ENCODE results near the gene PITPNB. TPM values are rescaled to one million over a fixed set of nuclear protein-coding genes. Genes with fewer than 3 reads are reported as not detected.

Gene PITPNB
- total RNA-seq, 1 donor from 2014 or later: 74.4 TPM

DNA sequence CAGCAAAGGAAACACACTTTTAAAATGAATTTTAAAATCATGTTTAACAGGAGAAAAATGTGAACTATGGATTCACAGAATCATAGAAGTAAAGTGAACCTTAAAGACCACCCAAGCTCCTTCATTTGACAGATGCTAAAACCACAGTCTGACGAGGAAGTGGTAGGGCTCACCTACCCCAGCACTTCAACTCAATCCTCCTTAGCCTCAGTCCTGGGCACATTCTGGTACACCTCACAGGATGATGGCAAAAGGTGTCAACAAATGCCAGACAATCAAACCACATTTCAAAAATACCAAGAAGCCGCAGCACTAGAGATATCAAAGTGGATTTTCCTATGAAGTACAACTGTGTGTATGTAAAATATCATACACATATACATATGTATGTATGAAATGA, 43.1 kb downstream of the PITPNB start:
- DNase-seq (ENCODE audit: low spot score, unreplicated experiment): no peak
- no peak overlapping the region for H3K4me3 Mint-ChIP-seq (ENCODE audit: low read depth)
- H3K9me3 Mint-ChIP-seq (ENCODE audit: low read depth): no peaks in the 10 kb centered on the region
- H3K4me1 Mint-ChIP-seq (ENCODE audit: low read depth): peaks cover 10% of the 10 kb centered on the region
- H3K27me3 Mint-ChIP-seq: no peaks in the 10 kb centered on the region
- no peak overlapping the region for H3K27ac Mint-ChIP-seq
- H3K36me3 Mint-ChIP-seq (ENCODE audit: insufficient read depth): peaks cover 10% of the 10 kb centered on the region
- TF ChIP-seq, protein P1, sequence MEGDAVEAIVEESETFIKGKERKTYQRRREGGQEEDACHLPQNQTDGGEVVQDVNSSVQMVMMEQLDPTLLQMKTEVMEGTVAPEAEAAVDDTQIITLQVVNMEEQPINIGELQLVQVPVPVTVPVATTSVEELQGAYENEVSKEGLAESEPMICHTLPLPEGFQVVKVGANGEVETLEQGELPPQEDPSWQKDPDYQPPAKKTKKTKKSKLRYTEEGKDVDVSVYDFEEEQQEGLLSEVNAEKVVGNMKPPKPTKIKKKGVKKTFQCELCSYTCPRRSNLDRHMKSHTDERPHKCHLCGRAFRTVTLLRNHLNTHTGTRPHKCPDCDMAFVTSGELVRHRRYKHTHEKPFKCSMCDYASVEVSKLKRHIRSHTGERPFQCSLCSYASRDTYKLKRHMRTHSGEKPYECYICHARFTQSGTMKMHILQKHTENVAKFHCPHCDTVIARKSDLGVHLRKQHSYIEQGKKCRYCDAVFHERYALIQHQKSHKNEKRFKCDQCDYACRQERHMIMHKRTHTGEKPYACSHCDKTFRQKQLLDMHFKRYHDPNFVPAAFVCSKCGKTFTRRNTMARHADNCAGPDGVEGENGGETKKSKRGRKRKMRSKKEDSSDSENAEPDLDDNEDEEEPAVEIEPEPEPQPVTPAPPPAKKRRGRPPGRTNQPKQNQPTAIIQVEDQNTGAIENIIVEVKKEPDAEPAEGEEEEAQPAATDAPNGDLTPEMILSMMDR (IDR thresholded peaks at IDR 0.05; ENCODE audit: unreplicated experiment): no peak

DNA sequence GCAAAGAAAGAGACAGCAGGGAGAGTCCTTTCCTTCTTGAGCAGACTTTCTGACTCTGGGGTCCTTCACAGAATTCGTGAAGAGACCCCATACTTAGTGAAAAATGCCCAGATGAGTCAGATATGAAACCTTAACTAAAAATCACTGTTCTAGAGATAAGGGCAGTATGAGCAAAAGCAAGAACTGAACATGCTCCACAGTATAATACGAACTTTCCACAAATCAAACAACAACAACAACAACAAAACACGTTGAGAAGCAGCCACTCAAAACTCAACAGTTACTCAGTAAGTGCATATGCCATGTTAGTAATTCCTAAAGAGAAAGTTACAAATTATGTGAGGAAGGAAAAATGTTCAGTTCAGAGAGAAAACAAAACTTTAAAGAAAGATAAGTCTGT, 44.3 kb downstream of the PITPNB start:
- peaks cover 13% of the 10 kb centered on the region for H3K36me3 Mint-ChIP-seq (ENCODE audit: insufficient read depth)
- no peaks in the 10 kb centered on the region for H3K27me3 Mint-ChIP-seq
- no peak overlapping the region for H3K4me3 Mint-ChIP-seq (ENCODE audit: low read depth)
- no peak for DNase-seq (ENCODE audit: low spot score, unreplicated experiment)
- no peaks in the 10 kb centered on the region for H3K9me3 Mint-ChIP-seq (ENCODE audit: low read depth)
- H3K27ac Mint-ChIP-seq: peak overlapping the region; percentile 63
- TF ChIP-seq, protein P1 (IDR thresholded peaks at IDR 0.05; ENCODE audit: unreplicated experiment): no peak
- H3K4me1 Mint-ChIP-seq (ENCODE audit: low read depth): peaks cover 17% of the 10 kb centered on the region

DNA sequence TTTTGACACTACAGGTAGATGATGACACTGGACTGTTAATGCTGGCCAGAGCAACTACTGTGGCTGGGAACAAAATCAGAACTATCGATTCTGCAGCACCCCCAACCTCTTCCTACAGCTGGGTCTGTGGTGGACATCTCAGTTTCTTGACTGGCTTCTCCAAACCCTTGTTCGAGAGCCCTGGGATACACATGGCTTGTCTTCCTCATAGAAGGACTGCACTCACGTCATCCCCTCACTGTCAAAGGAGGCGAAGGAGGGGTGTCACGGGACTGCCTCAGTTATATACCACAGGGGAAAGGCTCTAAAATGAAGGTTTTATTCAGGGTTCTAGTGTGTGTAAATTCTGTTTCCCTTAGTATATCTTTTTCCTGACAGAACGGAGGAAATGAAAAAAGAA, 44.9 kb downstream of the PITPNB start:
- no peak for DNase-seq (ENCODE audit: low spot score, unreplicated experiment)
- H3K27ac Mint-ChIP-seq: no peak overlapping the region
- peaks cover 13% of the 10 kb centered on the region for H3K36me3 Mint-ChIP-seq (ENCODE audit: insufficient read depth)
- H3K4me3 Mint-ChIP-seq (ENCODE audit: low read depth): no peak overlapping the region
- TF ChIP-seq, protein P1 (IDR thresholded peaks at IDR 0.05; ENCODE audit: unreplicated experiment): no peak
- H3K9me3 Mint-ChIP-seq (ENCODE audit: low read depth): no peaks in the 10 kb centered on the region
- H3K27me3 Mint-ChIP-seq: no peaks in the 10 kb centered on the region
- H3K4me1 Mint-ChIP-seq (ENCODE audit: low read depth): peaks cover 17% of the 10 kb centered on the region

GRCh38 chr22:27873472-27873871, 45.6 kb downstream of the PITPNB start:
- Mint-ChIP-seq H3K27ac (no peak overlapping the region), H3K4me3 (ENCODE audit: low read depth) (no peak overlapping the region), H3K27me3 (no peaks in the 10 kb centered on the region), H3K4me1 (ENCODE audit: low read depth) (peaks cover 23% of the 10 kb centered on the region), H3K36me3 (ENCODE audit: insufficient read depth) (peaks cover 13% of the 10 kb centered on the region), H3K9me3 (ENCODE audit: low read depth) (no peaks in the 10 kb centered on the region)
- TF ChIP-seq, protein P1 (IDR thresholded peaks at IDR 0.05; ENCODE audit: unreplicated experiment): no peak
- DNase-seq (ENCODE audit: low spot score, unreplicated experiment): no peak

DNA sequence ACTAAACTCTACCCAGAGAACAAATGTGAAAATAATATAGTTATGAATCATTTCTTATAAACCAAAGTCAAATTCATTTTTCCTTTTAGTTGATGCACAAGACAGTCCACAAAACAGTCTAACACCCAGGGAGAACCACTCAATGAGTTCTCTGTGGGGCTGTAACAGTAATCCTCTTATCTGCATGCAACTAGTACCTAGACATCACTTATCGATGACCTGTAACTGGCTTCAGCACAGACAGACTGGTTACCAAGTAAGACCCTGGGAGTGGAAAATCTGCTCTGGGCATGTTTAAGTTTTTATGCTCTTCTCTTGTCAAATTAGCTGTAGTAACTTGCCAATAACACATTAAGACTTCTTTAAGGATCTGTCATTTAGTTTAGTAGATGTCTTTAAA, 46.6 kb downstream of the PITPNB start:
- Mint-ChIP-seq H3K36me3 (ENCODE audit: insufficient read depth) (peaks cover 13% of the 10 kb centered on the region), H3K9me3 (ENCODE audit: low read depth) (no peaks in the 10 kb centered on the region), H3K27ac (no peak overlapping the region), H3K4me1 (ENCODE audit: low read depth) (peaks cover 27% of the 10 kb centered on the region), H3K27me3 (no peaks in the 10 kb centered on the region), H3K4me3 (ENCODE audit: low read depth) (no peak overlapping the region)
- no peak for DNase-seq (ENCODE audit: low spot score, unreplicated experiment)
- TF ChIP-seq, protein P1 (IDR thresholded peaks at IDR 0.05; ENCODE audit: unreplicated experiment): no peak
